ENCODE data around the gene MINK1.
"Not testable (repeated sequence)": the region's sequence is repeated elsewhere in the genome, so short reads cannot be mapped to it uniquely, and the experiment has no call there.

MINK1 gene

DNA sequence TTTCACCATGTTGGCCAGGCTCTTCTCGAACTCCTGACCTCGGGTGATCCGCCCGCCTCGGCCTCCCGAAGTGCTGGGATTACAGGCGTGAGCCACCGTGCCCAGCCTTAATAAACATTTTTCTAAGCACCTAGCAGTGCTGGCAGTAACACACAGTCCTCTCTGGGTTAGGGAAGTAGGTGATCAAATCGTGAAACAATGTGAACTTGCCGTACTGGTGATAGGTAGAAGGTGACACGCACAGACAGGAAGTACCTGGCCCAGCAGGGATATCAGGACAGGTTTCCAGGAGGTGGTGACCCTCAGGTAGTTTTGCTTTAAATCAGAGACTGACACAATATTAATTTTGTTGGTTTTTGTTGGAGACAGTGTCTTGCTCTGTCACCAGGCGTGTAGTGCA, 21.7 kb upstream of the MINK1 start:
- DNase-seq (ENCODE audit: low read depth in 2 of 2) = no peak

DNA sequence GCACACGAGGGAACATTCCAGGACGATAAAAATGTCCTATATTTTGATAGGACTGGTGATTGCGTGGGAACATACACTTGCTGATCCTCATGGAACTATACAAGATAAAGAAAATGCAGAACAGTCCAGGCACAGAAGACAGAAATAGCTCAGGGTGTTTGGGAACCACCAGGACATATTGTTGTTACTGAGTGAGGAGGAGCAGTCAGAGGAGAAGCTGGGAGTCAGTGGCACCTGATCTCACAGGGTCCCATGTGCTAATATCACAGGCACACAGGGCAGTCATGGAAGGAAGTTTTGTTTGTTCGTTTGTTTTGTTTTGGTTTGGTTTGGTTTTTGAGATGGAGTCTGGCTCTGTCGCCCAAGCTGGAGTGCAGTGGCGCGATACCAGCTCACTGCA, 20.4 kb upstream of the MINK1 start:
- no peak for DNase-seq (ENCODE audit: low read depth in 2 of 2)

DNA sequence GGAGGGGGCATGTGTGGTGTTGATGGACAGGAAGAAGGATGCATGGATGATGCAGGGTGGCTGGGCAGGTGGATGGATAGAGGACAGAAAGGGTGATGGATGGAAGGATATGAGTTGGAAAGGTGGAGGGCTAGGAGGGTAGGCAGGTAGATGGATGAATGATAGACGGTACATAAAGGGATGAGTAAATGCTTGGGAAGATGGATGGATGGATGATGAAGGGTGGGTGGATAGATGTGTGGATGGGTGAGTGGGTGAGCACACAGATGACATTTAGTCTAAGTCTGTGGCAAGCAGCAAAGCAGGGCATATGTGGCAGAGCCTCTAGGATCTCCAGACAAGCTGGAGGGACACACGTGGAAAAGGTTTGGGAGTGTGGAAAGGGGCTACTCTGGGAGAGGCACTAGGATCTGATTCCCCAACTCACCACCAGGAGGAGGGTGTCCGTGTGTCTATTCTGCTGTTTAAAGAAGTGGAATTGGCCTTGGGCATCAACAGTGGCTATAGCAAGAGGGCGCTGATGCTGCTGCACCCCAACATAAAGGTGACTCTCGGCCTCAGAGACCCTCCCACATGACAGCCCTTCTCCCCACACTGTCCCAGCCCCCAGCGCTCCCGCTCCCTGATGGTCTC, 18.0 kb upstream of the MINK1 start:
- DNase-seq (ENCODE audit: low read depth in 2 of 2) = no peak

DNA sequence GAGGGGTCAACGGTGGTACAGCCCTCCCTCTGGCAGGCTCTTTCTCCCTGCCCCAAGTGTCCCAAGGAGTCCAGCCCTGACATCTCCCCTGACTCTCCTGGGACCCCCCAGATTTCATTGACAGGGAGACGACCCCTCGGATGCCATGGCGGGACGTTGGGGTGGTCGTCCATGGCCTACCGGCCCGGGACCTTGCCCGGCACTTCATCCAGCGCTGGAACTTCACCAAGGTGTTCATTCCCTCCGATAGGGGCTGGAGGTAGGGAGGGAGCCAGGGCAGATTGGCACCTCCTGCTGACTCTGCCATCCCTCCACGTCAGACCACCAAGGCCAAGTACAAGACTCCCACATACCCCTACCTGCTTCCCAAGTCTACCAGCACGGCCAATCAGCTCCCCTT, 16.3 kb upstream of the MINK1 start:
- no peak for DNase-seq (ENCODE audit: low read depth in 2 of 2)

DNA sequence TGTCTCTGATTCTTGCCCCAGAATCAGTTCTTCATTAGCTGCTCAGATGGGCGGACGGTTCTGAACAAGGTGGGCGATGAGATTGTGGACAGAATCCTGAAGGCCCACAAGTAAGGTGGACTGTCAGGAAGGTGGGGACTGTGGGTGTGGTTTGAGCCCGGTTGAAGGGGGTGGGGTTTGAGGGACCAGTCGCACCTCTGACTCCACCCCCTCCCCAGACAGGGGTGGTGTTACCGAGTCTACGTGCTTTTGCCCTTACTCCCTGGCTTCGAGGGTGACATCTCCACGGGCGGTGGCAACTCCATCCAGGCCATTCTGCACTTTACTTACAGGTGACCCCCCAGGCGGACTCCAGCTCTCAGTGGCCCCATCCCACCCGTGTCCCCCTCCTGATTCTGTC, 14.9 kb upstream of the MINK1 start:
- DNase-seq (ENCODE audit: low read depth in 2 of 2) = no peak

DNA sequence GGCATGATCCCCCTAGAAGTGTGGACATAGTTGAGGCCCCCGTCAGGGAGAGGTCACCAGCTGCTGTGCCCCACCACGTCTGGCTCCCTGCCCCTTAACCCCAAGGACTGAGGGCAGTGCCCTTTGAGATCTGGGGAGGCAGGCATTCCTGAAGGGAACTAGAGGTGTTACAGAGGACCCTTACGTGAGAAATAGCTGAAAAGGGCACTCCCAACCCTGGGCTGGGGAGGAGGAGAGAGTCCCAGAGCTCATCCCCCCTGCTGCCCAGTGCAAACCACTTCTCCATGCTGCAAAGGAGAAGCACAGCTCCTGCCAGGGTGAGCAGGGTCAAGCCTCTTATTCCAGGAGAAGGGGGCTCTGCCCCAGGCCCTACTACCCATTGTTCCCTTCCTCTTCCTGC, 10.3 kb upstream of the MINK1 start:
- no peak for DNase-seq (ENCODE audit: low read depth in 2 of 2)

DNA sequence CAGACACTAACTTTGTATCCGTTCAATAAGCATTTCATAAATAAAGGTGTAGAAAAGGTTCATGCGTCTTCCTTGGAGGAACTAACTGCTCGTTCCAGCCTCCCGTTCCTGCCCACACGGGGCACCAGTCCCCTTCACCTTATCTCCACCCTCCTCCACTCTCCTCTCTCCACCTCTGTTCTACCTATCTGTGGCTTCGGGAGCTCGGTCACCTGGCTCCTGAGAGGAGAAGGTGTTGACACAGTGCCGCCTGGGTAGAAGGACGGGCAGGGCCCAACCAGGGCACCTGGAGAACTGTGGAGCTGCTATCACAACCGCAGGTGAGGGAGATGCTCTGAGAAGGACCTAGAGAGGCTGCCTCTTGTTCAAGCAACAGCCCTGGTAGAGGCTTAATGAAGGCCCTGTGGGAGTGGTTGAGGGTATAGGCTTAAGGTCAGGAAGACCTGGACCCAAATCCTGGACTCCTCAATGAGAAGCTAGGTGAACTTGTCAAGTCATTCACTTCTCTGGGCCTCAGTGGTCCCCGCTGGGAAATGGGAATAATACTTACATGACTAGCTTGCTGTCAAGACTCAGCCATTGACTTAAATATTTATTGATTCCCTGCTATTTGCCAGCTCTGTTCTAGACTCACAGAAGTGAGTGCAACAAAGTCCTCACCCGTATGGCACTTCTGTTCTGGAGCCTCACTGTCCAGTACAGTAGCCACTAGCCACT, 9.6 kb upstream of the MINK1 start:
- DNase-seq (ENCODE audit: low read depth in 2 of 2) = no peak

DNA sequence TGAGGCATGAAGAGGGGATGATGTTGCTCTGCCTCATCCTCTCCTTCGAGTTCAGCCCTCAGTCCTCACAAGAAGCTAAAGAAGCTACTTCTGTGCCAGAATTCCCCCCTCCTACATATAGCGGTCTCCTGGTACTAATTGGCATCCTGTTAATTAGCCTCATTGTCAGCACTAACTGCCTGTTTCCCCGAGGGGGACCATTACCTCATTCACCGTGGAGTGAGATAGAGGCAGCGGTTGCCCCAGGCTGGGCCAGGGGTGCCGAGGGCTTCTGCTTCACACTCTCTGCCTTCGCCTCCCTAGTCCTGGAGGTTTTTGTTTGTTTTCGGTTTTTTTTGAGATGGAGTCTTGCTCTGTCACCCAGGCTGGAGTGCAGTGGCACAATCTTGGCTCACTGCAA, 5.7 kb upstream of the MINK1 start:
- no peak for DNase-seq (ENCODE audit: low read depth in 2 of 2)

DNA sequence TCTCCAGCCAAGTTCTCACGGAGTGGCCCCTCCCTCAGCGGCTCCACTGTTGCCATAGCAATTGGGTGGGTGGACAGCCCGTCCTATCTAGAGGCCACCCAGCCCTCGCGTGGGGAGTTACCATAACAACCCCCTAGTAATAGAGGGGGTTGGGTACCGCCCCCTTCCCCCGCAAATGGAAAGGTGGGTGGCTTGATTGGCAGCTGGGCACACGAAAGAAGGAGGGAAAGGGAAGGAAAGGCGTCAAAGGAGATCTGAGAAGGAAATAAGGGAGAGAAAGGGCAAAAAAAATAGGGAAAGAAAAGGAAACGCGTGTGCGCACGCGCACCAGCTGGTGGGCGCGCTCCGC, 337 bp upstream of the MINK1 start:
- not testable (repeated sequence) for DNase-seq (ENCODE audit: low read depth in 2 of 2)

DNA sequence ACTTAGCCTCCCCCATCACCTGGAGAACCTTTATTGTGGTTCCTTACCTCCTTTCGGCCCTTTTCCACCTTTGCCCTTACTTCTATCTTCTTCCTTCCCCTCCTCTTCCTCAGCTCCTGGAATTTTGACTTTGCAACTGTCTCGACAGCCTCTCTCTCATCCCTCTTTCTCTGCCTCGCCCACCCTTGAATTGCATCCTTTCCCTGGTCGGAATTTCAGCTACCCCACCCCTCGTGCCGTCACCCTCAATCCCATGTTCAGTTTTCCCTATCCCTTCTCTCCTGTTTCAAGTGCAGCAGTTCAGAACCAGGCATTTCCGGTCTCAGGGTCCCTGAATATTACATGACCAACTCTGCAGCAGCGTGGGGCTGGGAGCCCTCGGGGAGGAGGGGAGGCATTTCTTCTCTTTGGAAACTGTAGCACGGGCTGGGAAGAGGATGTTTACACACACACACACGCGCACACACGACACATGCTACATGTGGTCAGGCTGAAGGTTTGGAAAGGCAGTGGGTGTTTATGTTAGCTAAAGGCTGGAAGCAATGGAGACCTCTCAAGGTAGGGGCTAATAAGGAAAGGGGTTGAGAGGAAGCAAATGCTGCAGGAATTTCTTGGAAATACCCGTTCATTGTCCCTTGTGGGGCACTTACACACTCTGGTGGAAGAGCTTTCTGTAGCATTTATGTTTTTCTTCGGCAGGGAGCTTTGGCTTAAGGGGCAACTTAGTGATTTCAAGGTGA, 971 bp downstream of the MINK1 start:
- no peak for DNase-seq (ENCODE audit: low read depth in 2 of 2)

DNA sequence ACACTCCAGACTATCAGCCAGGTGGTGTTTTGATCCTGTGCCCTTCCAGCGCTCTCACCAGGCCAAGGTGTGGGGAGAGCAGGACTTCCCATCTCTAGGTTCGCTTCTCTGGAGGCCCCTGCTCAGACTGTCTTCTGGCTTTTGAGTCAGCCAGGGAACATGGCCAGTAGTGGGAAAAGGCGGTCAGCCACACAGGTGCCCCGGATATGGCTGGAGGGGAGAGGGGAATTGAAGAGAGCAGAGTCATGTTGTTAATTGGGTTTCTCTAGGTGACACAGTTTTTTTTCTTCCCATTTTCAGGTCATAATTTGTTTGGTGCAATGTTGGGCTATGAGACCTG, 1.5 kb downstream of the MINK1 start:
- DNase-seq (ENCODE audit: low read depth in 2 of 2) = no peak

DNA sequence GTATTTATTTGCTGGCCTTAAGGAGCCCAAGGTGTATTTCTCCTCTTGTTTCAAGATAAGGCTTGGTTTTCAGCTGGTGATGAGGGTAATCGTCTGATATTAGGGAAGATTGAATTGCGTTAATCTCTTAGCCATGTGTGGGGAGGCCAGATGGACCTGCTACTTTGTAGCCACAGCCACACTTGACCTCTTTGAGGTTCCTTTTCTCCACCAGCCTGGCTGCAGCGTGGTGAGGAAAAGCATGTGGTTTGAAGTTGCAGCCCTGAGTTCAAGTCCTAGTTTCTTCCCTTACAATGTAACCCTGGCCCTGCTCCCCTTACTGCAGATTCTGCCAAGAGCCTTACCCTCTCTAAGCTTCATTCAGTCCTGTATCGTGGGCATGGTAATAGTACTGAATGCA, 3.1 kb downstream of the MINK1 start:
- no peak for DNase-seq (ENCODE audit: low read depth in 2 of 2)

DNA sequence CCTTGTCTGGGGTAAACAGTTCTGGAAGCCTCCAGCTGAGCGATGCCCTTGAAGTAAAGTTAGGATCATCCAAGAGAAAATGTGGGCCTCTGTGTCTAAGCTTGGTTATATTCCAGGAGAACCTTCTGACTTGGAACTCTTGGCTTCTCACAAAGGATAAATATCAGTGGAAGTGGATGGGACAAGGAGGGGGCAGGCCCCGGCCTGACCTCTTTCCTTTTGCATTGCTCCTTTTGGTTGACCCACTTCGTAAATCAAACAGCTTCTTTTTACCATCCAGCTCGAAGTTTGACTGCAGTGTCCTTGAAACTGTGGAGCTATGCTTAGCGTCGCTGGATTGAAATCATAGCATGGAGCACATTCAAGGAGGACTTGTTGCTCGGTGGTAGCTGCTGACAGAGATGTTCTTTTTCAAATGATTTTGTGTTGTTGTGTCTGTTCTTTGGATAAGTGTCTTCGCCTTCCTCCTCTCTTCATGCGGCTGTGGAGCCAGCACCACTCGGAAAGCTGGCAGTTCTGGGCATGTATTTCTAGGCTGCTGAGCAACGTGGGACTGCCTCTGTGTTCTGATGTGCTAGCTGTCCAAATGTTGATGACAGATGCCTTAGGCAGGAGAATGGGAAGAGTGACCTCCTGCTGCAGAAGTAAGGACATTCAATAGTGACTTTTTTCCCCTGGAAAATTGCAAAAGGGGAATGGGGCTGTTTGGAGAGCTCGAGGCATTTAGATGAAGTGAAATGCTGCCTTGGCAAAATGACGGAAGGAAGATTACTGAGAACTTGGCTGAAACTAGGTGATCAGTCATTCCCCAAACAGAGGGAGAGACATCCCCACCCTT, 4.5 kb downstream of the MINK1 start:
- no peak for DNase-seq (ENCODE audit: low read depth in 2 of 2)

DNA sequence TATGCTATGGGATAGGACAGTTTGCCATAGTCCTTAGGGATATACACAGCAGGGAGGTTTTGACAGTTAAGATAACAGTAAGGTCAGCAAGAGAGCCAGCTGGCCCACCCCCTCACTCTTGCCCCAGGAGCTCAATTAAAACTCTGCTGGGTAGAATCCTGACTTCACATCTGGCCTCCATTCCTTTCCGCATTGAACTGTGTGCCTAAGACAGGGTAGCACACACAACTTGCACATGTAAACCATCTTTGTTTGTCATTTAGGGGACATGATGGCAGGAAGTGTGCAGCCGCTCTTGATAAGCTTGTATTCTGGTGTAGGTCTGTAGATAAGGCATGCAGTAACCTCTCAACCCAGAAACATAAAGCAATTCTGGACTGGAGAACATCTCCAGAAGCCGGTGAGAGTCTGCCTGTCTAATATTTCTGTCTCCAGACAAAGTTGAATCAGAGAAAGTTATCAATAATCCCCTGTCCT, 5.2 kb downstream of the MINK1 start:
- DNase-seq (ENCODE audit: low read depth in 2 of 2) = no peak

DNA sequence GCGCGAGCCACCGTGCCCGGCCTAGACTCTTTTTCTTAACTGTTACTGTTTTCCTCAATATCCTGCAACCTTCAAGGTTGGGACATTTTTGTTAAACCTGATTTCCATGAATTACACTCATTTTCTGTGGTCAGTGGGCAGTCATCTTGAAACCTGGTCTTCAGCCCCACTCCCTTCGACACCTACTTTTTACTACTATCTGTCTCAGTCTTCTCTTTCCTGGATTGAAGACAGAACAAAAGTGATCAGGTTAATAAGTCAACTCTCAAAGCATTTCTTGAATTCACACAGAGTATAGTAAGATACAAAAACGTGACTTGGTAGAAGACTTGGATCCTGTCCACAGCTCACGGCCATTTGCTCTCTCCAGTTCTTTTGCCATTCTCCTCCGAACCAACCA, 6.1 kb downstream of the MINK1 start:
- DNase-seq (ENCODE audit: low read depth in 2 of 2) = no peak

DNA sequence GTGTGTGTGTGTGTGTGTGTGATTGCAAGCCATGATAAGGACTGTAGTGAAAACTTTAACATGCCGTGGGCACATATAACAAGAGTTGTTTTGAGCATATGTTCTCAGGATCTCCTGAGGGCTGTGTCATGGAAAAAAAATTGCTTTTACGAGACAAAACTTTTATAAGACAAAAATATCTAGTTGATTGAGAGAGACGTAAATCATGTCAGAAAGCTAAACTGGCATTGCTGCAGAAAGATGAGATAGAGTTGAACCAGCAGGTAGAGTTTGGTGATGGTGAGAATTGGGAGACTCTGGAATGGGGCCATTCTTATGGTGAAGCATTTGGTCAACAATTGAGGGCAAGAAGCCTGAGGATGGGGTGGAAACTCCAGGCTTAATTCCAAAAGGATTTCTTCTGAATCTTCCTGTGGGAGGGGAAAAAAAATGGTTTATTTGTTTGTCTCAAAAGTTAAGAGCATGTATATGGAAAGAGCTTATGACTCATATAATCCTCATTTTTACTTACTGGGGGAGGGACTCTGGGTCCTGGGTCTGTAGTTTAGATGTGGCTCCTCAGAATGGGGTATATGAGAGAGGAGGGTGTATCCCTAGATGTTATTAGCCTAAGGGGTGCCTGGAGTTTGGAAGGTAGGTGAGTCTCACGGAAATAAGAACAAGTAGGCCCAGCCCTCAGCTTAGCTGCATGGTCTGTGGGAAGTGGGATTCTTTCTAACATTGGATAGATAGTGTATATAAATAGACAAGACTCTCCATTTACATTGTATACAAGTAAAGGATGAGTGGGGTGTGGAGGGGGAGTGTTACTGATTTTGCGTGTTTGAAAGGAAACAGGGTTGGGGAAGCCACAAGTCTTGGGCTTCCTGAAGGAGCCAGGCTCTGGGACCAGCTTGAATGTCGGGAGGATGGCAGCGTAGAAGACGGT, 7.1 kb downstream of the MINK1 start:
- no peak for DNase-seq (ENCODE audit: low read depth in 2 of 2)

DNA sequence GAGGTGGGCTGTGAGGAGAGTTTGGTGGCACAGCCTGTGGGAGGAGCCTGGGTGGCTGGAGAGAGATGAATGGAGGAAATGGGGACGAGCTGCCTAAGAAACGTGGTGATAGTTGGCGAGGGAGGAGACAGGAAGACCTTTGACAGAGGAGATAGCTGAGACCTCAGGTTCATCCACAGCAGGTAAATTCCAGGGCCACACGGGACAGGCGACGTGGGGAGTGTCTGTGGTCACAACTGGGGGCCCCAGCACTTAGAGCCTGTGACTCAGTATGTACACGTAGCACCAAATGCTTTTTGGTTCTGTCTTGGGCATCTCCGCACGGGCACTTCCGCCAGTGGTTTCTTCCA, 7.7 kb downstream of the MINK1 start:
- no peak for DNase-seq (ENCODE audit: low read depth in 2 of 2)

DNA sequence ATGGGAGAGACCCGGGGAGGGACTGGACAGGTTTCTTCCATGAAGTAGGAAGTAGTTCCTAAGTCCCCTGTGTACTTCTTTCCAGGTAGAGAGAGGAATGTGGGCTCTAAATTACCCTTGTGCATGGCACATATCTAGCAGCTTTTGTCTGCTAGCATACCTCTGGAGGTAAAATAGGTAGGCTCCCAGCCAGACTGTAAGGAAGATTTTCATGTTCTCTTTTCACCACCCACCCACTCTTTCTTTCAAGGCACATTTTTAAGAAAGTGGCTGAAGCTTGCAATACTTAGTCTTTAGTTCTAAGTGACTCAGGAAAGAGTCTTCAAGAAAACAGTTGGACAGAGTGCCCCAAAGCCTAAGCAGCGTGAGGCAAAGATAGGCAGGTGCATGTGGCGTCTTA, 9.2 kb downstream of the MINK1 start:
- DNase-seq (ENCODE audit: low read depth in 2 of 2) = no peak

DNA sequence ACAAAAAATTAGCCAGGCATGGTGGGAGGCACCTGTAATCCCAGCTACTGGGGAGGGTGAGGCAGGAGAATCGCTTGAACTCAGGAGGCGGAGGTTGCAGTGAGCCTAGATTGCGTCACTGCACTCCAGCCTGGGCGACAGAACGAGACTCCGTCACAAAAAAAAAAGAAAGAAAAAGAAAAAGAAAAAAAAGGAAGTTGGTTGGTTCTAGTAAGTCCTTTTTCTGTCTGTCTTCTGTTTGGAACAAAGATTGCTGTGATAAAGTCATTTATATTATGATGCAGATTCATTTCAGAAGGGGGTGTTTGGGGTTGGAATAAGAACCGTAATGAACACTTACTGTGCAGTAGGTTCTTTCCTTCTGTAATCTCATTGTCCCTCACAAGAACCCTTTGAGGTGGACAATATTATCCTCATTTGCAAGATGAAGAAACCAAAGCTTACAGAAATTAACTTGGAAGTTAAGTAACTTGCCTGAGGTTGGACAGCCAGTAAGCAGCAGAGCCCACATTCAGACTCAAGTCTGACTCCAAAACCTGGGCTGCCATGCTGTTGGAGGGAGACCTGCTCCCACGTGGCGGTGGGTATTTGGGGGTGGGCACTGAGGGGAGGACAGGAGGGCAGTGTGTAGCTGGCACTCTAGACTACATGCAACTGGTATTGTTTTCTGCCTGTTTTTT, 10.3 kb downstream of the MINK1 start:
- no peak for DNase-seq (ENCODE audit: low read depth in 2 of 2)

DNA sequence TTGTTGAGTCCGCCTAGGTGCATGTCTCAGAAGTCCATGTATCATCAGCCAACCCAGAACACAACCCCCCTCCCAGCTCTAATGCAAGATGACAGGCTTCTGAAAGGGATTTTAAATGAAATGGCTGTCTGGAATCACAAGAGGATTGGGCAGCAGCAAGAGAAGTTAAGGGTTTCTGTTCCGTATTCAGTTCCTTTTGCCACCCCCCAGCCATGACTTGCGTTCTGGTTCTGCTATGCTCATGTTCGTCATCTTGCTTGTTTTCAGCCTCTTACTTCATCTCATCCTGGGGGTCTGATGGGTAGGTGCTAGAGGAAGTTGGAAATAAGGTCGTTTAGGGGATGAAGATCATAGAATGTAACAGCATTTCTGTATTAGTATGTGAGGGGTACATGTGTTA, 12.0 kb downstream of the MINK1 start:
- DNase-seq (ENCODE audit: low read depth in 2 of 2) = no peak
